Astrocyte (in vitro differentiated cells and primary cell): ENCODE data around the gene COBL. TPM values are rescaled to one million over a fixed set of nuclear protein-coding genes. Genes with fewer than 3 reads are reported as not detected.

Experiments
- DNase-seq: peaks from one replicate; pipeline ENCODE4 v3.0.0-alpha.2; 2010; ENCODE audit warnings: low read depth
- FAIRE-seq: peaks from 2 replicates; lab custom pipeline; 2011; peaks lifted over from hg19 to GRCh38; lab: Jason Lieb, UNC
- H2AFZ ChIP-seq: 2 replicates; pipeline ENCODE4 v1.6.0; 2012; ENCODE audit warnings: low read depth, low read length, inconsistent platforms
- H3K27ac ChIP-seq: 2 replicates; pipeline ENCODE4 v1.5.1; 2011; ENCODE audit warnings: low read depth, low read length, inconsistent platforms
- H3K27me3 ChIP-seq: 2 replicates; pipeline ENCODE4 v1.6.0; 2011; ENCODE audit warnings: low read length, inconsistent platforms; ENCODE audit not compliant: insufficient read depth
- H3K36me3 ChIP-seq: 2 replicates; pipeline ENCODE4 v1.5.1; 2011; ENCODE audit warnings: low read length, inconsistent platforms; ENCODE audit not compliant: insufficient read depth
- H3K4me1 ChIP-seq: 2 replicates; pipeline ENCODE4 v1.5.1; 2011; ENCODE audit warnings: low read length, inconsistent platforms; ENCODE audit not compliant: insufficient read depth
- H3K4me2 ChIP-seq: 2 replicates; pipeline ENCODE4 v1.6.0; 2012; ENCODE audit warnings: low read length, inconsistent platforms
- H3K4me3 ChIP-seq: 2 replicates; pipeline ENCODE4 v1.5.1; 2011; ENCODE audit warnings: low read depth, mild to moderate bottlenecking, low read length, inconsistent platforms; ENCODE audit not compliant: insufficient read depth
- H3K79me2 ChIP-seq: 2 replicates; pipeline ENCODE4 v1.6.0; 2012; ENCODE audit warnings: mild to moderate bottlenecking, low read length, inconsistent platforms; ENCODE audit not compliant: insufficient read depth
- H3K9ac ChIP-seq: 2 replicates; pipeline ENCODE4 v1.6.0; 2012; ENCODE audit warnings: mild to moderate bottlenecking, low read length, inconsistent platforms
- H3K9me3 ChIP-seq: 2 replicates; pipeline ENCODE4 v1.5.1; 2012; ENCODE audit warnings: low read depth, mild to moderate bottlenecking, low read length, inconsistent platforms; ENCODE audit not compliant: insufficient read depth
- H4K20me1 ChIP-seq: 2 replicates; pipeline ENCODE4 v1.6.0; 2012; ENCODE audit warnings: low read length, inconsistent platforms; ENCODE audit not compliant: insufficient read depth
- H3K27ac Mint-ChIP-seq: one replicate; pipeline ENCODE4 v1.8.0; 2021; ENCODE audit warnings: mild to moderate bottlenecking, mixed read lengths; ENCODE audit not compliant: unreplicated experiment
- H3K27me3 Mint-ChIP-seq: one replicate; pipeline ENCODE4 v1.8.0; 2021; ENCODE audit warnings: low read depth, mixed read lengths; ENCODE audit not compliant: unreplicated experiment
- H3K36me3 Mint-ChIP-seq: one replicate; pipeline ENCODE4 v1.8.0; 2021; ENCODE audit warnings: low read depth, mixed read lengths; ENCODE audit not compliant: unreplicated experiment
- H3K4me1 Mint-ChIP-seq: one replicate; pipeline ENCODE4 v1.8.0; 2021; ENCODE audit warnings: low read depth, mixed read lengths; ENCODE audit not compliant: unreplicated experiment
- H3K4me3 Mint-ChIP-seq: one replicate; pipeline ENCODE4 v1.8.0; 2021; ENCODE audit warnings: mild to moderate bottlenecking, moderate library complexity, mixed read lengths; ENCODE audit not compliant: unreplicated experiment
- H3K9me3 Mint-ChIP-seq: one replicate; pipeline ENCODE4 v1.8.0; 2021; ENCODE audit warnings: mild to moderate bottlenecking, mixed read lengths; ENCODE audit not compliant: unreplicated experiment
- CTCF ChIP-seq: IDR thresholded peaks from 2 replicates; pipeline ENCODE4 v1.5.1; 2011; ENCODE audit warnings: low read depth, mild to moderate bottlenecking, inconsistent platforms, low read length, moderate library complexity; ENCODE audit not compliant: insufficient read depth
- EZH2 ChIP-seq: IDR thresholded peaks from 2 replicates; pipeline ENCODE4 v1.6.1; 2012; ENCODE audit warnings: mild to moderate bottlenecking, low read length, inconsistent platforms; ENCODE audit not compliant: insufficient read depth
- total RNA-seq: library from RNA; stranded (reverse); gene quantifications from 2 replicates; pipeline ENCODE4 v1.2.1, GENCODE V29; 2021

The COBL gene
- total RNA-seq, 1 donor from 2014 or later: 6.4 TPM

DNA sequence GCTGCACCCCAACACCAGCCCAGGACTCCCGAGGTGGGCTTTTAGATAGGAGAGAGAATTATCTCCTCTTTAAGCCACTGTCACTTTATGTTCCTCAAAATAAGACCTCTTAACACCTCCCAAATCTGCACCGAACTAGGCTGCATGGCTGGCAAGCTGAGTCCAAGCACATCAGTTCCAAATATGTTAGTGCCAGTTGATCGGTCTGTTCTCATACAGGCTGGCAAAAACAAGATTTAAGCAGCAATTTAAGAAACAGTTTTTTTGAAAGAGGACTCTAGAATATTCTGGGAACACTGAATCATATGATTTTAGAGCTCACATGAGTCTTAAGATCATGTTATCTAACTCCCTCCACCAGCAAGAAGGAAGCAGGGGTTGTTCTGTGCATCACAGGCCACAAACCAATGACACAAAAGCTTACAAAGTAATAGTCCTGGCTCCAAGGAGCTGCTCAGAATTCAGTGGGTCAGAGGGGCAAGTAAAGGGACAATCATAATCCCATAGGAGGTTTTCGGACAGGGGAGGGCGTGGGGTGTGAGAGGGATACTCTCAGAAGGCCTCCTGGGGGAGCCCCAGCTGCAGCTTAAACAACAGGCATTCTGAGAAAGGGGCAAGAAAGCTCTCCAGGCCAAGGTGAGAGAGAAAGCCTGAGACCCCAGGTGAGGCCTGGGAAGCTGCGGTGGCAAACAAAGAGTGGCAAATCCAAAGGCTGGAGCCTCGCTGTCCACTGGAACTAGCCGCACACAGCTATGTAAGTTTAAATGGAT is 7.1 kb downstream of the COBL start:
- Histone ChIP-seq H3K27ac (no peak overlapping the region), H3K27me3 (peaks cover 9% of the 10 kb centered on the region), H3K36me3 (no peaks in the 10 kb centered on the region), H4K20me1 (no peaks in the 10 kb centered on the region), H3K9ac (no peak overlapping the region), H3K4me1 (no peaks in the 10 kb centered on the region), H3K4me3 (no peak overlapping the region), H2AFZ (no peak overlapping the region), H3K79me2 (no peaks in the 10 kb centered on the region), H3K9me3 (no peaks in the 10 kb centered on the region), H3K4me2 (no peak overlapping the region)
- Mint-ChIP-seq H3K27ac (no peak overlapping the region), H3K36me3 (no peaks in the 10 kb centered on the region), H3K27me3 (no peaks in the 10 kb centered on the region), H3K4me1 (peaks cover 11% of the 10 kb centered on the region), H3K9me3 (no peaks in the 10 kb centered on the region), H3K4me3 (no peak overlapping the region)
- FAIRE-seq: no peak
- DNase-seq: no peak
- TF ChIP-seq CTCF (no peak), EZH2 (no peak)

DNA sequence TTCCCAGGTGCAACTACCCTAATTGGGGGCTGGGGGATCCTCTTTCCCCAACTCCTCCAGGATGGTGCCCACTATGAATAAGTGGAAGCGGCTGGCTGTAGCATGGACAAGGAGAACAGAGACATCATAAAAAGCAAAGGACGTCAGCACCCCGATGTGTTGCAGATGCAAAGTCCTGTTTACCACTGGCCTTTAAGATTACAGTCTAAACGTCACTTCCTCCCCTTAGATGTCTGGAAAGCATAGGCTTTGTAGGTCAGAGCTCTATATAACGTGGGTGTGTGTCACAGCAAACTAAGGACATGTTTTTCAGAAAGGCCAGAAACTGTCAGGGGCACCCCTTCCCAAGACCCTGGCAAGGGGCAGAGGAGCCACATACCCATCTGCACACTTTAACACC is 7.9 kb downstream of the COBL start:
- H2AFZ ChIP-seq: no peak overlapping the region
- Mint-ChIP-seq H3K9me3 (no peaks in the 10 kb centered on the region), H3K36me3 (no peaks in the 10 kb centered on the region), H3K4me1 (peaks cover 11% of the 10 kb centered on the region), H3K27me3 (no peaks in the 10 kb centered on the region), H3K27ac (no peak overlapping the region), H3K4me3 (no peak overlapping the region)
- no peak for TF ChIP-seq CTCF
- no peak for TF ChIP-seq EZH2
- no peaks in the 10 kb centered on the region for H3K36me3 ChIP-seq
- no peak overlapping the region for H3K9ac ChIP-seq
- no peak overlapping the region for H3K27ac ChIP-seq
- H3K4me3 ChIP-seq: no peak overlapping the region
- H3K79me2 ChIP-seq: no peaks in the 10 kb centered on the region
- FAIRE-seq (no peak), DNase-seq (no peak)
- H3K4me2 ChIP-seq: no peak overlapping the region
- no peaks in the 10 kb centered on the region for H3K4me1 ChIP-seq
- H3K9me3 ChIP-seq: no peaks in the 10 kb centered on the region
- H3K27me3 ChIP-seq: peaks cover 4% of the 10 kb centered on the region
- H4K20me1 ChIP-seq: no peaks in the 10 kb centered on the region

- no peak for FAIRE-seq
These were observed 8.3 kb downstream of the COBL start for GRCh38 chr7:51308265-51308664.

More at GRCh38 chr7:51308265-51308664, 8.3 kb downstream of the COBL start:
- Histone ChIP-seq H3K79me2 (no peaks in the 10 kb centered on the region), H3K4me1 (peaks cover 2% of the 10 kb centered on the region), H3K9ac (no peak overlapping the region), H4K20me1 (no peaks in the 10 kb centered on the region), H3K4me3 (no peak overlapping the region), H3K27ac (no peak overlapping the region), H3K4me2 (no peak overlapping the region), H3K9me3 (no peaks in the 10 kb centered on the region), H3K27me3 (peaks cover under 1% of the 10 kb centered on the region), H2AFZ (no peak overlapping the region), H3K36me3 (no peaks in the 10 kb centered on the region)
- no peaks in the 10 kb centered on the region for H3K9me3 Mint-ChIP-seq
- H3K4me3 Mint-ChIP-seq: no peak overlapping the region
- DNase-seq: peak; percentile 16
- no peaks in the 10 kb centered on the region for H3K27me3 Mint-ChIP-seq
- TF ChIP-seq CTCF (no peak), EZH2 (no peak)
- H3K36me3 Mint-ChIP-seq: no peaks in the 10 kb centered on the region
- peaks cover 14% of the 10 kb centered on the region for H3K4me1 Mint-ChIP-seq
- no peak overlapping the region for H3K27ac Mint-ChIP-seq
